GM11168 (cell line): ENCODE results near the gene EGLN3.
"Not testable (repeated sequence)": the region's sequence is repeated elsewhere in the genome, so short reads cannot be mapped to it uniquely, and the experiment has no call there.

Source experiments
- in situ Hi-C: fragments of 300-500 bp; cut with MboI; formaldehyde crosslinking; loops from one replicate; pipeline ENCODE4 v1.12.0; 2022; ENCODE audit warnings: low sequenced_read_pairs; ENCODE audit not compliant: unreplicated experiment

Gene EGLN3

GRCh38 chr14:33940561-33941011 is 10.3 kb downstream of the EGLN3 start:
- in situ Hi-C loops: no loop called here

DNA sequence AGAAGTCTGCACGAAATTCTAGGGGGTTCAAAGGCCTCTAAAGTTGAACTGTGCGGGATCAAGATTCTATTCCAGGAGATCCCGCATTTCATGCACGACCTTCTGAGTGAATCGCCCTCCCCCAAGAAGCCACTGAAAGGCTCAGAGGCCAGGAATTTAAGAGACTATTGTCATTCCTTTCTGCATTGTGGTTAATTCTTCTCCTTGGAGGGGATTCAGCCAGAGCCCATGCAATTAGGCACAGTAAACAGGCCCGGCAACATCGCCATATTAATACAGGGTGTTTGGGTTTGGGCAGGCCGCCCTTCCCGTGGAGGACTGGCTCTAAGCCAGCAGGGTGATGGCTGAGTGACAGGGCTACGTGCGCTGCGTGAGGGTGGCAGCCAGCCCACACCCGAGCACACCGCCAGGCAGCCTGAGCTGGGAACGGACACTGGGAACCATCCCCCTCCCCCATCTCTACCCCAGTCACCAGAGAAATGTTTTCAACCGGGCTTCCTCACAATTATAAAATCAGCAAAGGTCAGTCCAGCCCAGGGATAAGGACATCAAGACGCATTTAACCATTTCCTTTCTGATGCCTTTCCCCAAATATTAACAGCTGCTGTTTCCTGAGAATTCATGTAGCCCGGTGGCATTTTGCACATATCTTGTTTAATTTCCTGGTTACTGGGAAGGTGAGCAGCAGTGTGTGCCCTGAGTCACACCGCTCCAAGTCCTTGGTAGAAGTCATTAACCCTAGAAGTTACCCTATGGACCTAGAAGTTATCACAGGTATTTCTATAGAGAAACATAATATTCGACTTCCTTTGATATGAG is 12.5 kb downstream of the EGLN3 start:
- in situ Hi-C loops: no loop called here

- in situ Hi-C loops: no loop called here
These were observed 14.5 kb downstream of the EGLN3 start for GRCh38 chr14:33936391-33936790.

- in situ Hi-C loops: no loop called here
These were observed 15.9 kb downstream of the EGLN3 start for GRCh38 chr14:33934938-33935337.

- in situ Hi-C loops: no loop called here
These were observed 16.7 kb downstream of the EGLN3 start for GRCh38 chr14:33934043-33934750.

- in situ Hi-C loops: no loop called here
These were observed 17.4 kb downstream of the EGLN3 start for GRCh38 chr14:33933386-33933933.

DNA sequence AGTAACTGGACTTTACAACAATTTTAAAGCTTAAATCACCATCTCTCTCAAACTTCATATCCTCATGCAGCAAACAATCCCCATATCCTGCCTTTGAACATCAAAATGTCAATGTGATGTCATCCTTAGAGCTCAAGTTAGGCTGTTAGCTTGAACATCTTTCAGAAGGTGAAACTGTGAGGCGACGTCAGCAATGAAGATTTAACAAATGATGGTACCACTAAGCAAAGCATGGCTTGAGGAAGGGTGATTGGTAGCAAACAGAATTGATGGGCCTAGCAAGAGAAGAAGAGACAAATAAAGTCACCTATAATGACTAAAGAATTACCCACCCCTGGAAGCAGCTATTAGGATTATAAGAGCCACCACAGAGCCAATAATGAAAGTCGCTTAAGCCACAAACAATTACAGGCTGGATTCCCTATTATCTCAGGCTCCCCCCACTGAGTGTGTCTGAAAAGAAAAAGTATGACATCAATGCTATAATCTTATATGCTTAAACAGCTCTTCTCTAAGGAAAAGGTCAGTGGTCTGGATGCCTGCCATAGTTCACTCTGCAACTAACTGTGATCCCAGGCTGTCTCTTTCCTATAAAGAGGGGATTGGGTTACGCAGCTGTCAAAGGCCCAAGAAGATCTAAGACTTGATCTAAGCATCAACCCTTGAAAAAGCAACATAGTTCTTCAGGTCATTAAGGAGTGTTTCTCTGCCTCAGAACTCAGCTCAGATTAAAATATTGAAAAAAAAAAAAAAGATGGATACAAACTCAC is 18.1 kb downstream of the EGLN3 start:
- in situ Hi-C loops: no loop called here

DNA sequence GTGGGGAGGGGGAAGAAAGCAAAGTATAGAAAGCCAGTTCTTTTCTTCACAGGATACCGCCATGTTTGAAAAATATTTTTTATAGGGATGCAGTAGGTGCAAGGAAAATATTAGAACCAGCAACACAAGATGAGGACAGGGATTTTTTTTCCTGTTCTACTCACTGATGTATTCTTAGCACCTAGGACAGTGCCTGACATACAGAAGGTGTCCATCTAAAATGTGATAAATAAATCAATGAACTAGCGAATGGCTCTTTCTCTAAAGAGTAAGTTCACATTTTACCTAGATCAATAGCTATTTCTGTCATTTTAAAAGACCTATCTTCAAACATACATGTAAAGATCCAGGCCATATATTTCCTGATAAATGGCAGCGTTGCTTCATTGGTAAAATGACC is 18.8 kb downstream of the EGLN3 start:
- in situ Hi-C loops: no loop called here

DNA sequence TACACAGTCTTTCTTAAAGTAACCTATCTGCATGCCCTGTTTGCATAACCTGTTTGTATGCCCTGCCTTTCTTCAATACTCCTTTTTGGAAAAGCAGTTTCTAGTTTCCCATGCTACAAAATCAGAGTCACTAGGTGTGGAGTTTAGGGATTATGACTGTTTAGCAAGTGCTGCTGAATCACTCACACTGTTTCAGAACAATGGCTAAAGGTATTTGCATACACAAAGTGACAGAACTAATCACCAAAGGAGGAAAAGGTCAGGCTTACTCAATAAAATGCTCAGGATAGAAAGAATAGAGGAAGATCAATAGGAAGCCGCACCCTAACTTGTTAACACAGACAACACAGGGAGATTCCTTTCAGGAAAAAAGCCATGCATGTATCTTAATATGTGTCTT is 19.4 kb downstream of the EGLN3 start:
- in situ Hi-C loops: no loop called here

- in situ Hi-C loops: no loop called here
These were observed 20.4 kb downstream of the EGLN3 start for GRCh38 chr14:33930439-33930838.

DNA sequence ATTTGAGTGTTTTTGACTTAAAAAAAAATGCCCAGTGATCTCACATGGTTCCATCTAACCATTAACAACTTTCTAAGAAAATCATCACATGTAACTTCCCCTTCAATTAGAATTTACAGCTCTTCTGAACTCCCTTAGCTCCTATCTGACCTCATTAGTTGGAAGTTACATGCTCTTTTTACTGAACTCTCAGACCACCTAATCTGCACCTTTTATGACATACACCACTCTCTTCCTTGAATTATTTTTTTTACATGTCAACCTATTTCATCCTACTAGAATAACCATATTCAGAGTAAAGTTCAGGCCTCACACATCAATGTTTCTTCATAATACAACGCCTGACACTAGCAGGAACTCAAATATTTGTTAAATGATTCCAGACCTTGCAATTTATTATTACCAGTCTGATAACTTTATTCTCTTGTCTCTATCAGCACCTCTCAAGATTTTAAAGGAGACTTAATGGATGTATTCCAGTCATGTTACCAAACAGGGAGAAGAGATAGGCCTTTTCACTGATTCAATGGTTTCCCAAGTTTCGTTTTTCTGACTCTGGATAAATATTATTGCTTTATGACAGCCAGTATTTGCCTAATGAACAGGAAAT is 21.0 kb downstream of the EGLN3 start:
- in situ Hi-C loops: no loop called here

- in situ Hi-C loops: no loop called here
These were observed 22.0 kb downstream of the EGLN3 start for GRCh38 chr14:33928895-33929294.

- in situ Hi-C loops: no loop called here
These were observed 22.9 kb downstream of the EGLN3 start for GRCh38 chr14:33927944-33928343.

- in situ Hi-C loops: not testable (repeated sequence)
These were observed 23.9 kb downstream of the EGLN3 start for GRCh38 chr14:33926967-33927366.

- in situ Hi-C loops: no loop called here
These were observed 24.9 kb downstream of the EGLN3 start for GRCh38 chr14:33925946-33926345.

- in situ Hi-C loops: no loop called here
These were observed 25.6 kb downstream of the EGLN3 start for GRCh38 chr14:33925235-33925634.

DNA sequence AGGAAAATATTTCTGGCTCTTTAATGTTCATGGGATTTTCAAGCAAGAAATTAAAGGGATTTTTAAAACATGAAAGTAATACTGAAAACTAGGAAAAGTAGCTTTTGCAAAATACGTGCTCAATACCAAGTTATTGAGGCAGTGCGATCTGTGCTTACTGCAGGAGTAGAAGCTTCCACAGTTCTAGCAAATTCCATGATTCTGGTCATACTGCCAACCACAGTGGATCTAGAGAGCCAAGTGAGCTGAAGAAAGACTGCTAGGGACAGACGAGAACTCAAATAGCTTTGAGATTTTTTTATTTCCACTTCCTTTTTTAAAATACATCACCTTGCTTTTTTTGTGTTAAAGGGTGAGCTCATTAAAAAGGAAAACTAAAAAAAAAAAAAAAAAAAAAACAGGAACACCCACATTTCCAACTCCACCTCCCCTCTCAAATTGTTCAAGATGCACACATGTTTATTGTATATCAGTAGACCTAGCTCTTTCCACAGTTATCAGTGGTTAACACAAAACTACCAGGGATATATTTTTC is 26.2 kb downstream of the EGLN3 start:
- in situ Hi-C loops: no loop called here

- in situ Hi-C loops: no loop called here
These were observed 28.7 kb downstream of the EGLN3 start for GRCh38 chr14:33922125-33922524.

GRCh38 chr14:33918256-33918655 is 32.6 kb downstream of the EGLN3 start:
- in situ Hi-C loops: no loop called here

DNA sequence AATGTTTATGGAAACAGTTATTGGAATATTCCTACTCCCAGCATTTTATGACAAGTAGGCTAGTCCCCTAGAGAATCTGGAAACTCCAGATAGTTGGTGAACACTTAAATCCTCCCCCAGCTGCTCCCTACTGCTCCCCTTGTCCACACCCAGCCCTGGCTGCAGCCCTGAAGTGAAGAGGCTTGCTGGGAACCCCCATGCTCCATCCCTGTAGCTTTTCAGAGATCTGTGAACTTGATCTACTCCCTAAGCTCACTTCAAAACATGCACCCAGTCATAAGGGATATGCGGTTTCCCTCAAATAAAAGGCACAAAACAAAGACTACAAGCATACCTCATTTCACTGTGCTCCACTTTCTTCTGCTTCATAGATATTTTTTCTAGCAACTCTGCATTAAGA is 33.2 kb downstream of the EGLN3 start:
- in situ Hi-C loops: no loop called here
